Tibial nerve (tissue), 3 donors: ENCODE measurements around the gene JMY.

Source experiments
- POLR2A ChIP-seq, 2 donors: fragments of 450-650 bp; IDR thresholded peaks; one replicate each; pipeline ENCODE4 v1.6.1; 2017; ENCODE audit warnings: antibody characterized with exemption in 2 of 2, mild to moderate bottlenecking in 2 of 2, moderate library complexity in 2 of 2
- TF ChIP-seq, protein P1 (sequence below), 5 experiments: fragments of 200-600 bp in 3 of 5; fragments of 450-650 bp in 2 of 5; sonication (generic) in 3 of 5; IDR thresholded peaks; one replicate each; pipeline ENCODE4 v1.5.1; 2016 to 2019; ENCODE audit warnings: antibody characterized with exemption in 5 of 5, mild to moderate bottlenecking in 3 of 5, moderate library complexity in 2 of 5

DNA sequence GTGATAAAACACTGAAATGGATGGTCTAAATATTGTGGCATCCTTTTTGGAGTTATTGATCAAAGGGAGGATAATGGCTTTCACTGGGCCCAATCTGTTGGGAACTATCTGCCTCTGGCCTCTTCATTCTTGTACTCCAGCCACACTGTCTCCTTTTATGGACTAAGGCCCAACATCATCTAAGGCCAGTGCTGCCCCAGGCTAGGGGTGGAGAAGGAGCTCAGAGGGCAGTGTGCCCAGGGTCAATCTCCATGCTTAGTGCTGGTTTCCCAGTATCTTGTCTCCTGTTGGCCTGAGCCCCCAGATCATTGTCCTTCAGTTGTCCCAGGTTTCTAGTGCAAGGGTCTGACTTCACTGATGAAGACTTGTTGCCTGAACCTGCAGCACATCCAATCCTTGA lies 26.4 kb upstream of the JMY start:
- TF ChIP-seq POLR2A (IDR thresholded peaks at IDR 0.05) = no peak
- TF ChIP-seq, protein P1, sequence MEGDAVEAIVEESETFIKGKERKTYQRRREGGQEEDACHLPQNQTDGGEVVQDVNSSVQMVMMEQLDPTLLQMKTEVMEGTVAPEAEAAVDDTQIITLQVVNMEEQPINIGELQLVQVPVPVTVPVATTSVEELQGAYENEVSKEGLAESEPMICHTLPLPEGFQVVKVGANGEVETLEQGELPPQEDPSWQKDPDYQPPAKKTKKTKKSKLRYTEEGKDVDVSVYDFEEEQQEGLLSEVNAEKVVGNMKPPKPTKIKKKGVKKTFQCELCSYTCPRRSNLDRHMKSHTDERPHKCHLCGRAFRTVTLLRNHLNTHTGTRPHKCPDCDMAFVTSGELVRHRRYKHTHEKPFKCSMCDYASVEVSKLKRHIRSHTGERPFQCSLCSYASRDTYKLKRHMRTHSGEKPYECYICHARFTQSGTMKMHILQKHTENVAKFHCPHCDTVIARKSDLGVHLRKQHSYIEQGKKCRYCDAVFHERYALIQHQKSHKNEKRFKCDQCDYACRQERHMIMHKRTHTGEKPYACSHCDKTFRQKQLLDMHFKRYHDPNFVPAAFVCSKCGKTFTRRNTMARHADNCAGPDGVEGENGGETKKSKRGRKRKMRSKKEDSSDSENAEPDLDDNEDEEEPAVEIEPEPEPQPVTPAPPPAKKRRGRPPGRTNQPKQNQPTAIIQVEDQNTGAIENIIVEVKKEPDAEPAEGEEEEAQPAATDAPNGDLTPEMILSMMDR (IDR thresholded peaks at IDR 0.05) = no peak
